GF-D8 (cell line): ENCODE data around the gene PAX2.

ENCODE experiments used
- DNase-seq: peaks from one replicate; lab custom pipeline; 2025; lab: John Stamatoyannopoulos, UW

PAX2 gene

GRCh38 chr10:100755821-100756220 is 10.4 kb downstream of the PAX2 start:
- DNase-seq: no peak

- no peak for DNase-seq
These were observed 13.9 kb downstream of the PAX2 start for GRCh38 chr10:100759331-100759730.

DNA sequence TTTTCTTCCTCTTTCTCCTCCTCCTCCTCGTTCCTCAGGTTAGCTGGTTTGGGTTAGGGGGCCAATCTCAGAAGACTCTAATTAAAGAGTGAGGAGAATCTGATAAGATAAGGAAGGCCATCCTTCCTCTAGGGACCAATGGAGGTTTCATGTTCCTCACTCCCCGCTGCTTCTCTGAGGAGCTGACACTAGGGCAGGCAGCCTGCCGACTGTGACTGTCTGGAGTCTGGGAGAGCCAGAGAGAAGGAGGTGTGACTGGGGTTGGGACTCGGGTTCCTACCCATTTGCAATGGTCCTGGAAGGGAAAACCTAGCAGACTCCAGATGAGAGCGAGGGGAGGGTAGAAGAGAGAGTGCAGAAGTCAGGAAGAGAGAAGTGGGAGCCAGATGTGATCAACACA is 15.3 kb downstream of the PAX2 start:
- DNase-seq: no peak

- DNase-seq: no peak
These were observed 15.8 kb downstream of the PAX2 start for GRCh38 chr10:100761191-100761590.

GRCh38 chr10:100763043-100763747 is 17.8 kb downstream of the PAX2 start:
- DNase-seq: no peak

GRCh38 chr10:100766693-100767421 is 21.5 kb downstream of the PAX2 start:
- DNase-seq: no peak

GRCh38 chr10:100767422-100767775 is 22.0 kb downstream of the PAX2 start:
- DNase-seq: no peak

DNA sequence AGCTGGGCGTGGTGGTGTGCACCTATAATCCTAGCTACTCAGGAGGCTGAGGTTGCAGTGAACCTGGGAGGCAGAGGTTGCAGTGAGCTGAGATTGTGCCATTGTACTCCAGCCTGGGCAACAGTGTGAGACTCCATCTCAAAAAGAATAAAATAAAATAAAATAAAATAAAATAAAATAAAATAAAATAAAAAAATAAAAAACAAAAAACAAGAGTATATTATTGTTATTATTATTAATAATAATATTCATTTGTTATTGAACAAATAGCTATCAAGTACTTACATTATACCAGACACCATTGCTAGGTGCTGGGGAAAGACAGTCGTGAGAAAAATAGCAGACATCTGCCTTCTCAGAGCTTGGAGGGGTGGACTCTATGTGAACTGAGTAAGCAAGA is 24.1 kb downstream of the PAX2 start:
- no peak for DNase-seq

GRCh38 chr10:100773646-100774045 is 28.3 kb downstream of the PAX2 start:
- DNase-seq: no peak

GRCh38 chr10:100774223-100774622 is 28.8 kb downstream of the PAX2 start:
- DNase-seq: no peak

DNA sequence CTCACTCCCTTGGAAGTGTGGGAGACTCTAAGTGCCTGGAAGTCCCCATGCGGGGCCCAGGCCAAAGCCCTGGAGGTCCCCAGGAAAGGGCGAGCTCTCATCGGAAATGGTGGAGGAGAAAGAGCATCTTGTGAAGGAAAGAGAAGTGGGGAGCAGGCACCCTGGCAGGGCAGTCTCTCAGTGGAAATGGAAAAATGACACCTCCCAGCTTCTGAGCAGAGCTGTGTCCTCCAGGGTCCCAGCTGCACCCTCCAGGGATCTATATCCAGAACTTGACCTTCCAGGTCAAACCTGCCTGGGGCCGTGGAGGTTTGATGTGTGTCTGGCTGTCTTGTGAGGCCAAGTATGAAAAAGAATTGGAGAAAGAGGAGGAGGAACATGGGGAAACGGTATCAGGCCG is 29.5 kb downstream of the PAX2 start:
- DNase-seq: no peak

- DNase-seq: no peak
These were observed 30.0 kb downstream of the PAX2 start for GRCh38 chr10:100775386-100775785.

DNA sequence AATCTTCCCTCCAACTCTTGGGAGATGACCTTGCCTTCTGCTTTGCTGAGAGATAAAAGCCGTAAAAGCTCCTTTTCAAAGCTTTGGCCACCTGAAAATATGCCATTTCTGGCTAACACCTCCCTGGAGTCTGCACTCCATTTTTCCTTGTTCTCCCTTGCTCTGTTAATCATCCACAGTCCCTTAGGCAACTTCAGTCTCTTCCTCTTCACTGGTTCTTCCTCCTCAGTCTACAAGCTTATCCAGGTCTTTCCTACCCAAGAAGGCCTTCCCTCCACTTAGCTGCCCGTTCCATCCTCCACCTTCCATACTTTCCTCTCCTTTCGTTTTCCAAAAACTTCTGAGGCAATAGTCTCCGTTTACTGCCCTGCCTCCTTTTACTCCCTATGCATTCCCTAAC is 30.5 kb downstream of the PAX2 start:
- DNase-seq: no peak

GRCh38 chr10:100776671-100777070 is 31.3 kb downstream of the PAX2 start:
- no peak for DNase-seq

- DNase-seq: no peak
These were observed 33.9 kb downstream of the PAX2 start for GRCh38 chr10:100779329-100779728.

DNA sequence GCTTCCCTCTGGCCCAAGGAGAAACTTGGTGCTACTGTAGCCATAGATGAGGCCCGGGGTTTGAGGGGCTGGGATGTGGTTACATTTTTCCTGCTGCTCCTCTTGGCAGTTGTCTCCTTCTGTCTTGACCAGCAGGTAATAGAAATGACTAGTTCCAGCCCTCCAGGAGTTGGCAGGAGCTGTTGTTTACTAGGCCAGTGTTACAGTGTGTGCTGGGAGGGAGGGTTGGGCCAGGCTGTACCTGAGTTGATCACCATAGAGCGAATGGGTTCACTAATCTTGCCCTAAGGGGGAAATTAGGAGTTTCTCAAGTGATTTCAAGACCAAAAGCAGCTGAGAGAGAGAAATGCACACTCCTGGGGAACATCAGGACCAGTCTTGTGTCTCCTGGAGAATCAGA is 34.9 kb downstream of the PAX2 start:
- DNase-seq: no peak

DNA sequence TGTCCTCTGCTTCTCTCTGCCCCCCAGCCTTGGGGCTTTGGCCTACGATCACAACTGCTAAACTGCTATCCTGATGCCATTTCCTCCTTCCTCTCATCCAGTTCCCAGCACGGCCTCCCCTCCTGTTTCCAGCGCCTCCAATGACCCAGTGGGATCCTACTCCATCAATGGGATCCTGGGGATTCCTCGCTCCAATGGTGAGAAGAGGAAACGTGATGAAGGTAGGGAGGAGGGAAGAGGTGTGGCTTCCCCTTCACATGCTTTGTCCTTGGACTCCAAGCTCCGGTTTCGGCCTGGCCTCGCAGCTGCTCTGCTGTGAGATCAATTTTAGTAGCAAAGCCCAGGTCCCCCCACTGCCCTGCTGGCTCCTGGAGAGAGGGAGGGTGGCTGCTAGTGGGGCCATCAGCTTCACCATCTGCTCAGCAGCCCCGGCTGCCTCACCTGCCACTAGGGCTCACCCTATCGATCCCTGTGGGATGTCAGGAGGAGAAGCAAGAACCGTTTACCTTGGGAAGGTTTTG is 35.8 kb downstream of the PAX2 start:
- no peak for DNase-seq

- no peak for DNase-seq
These were observed 37.3 kb downstream of the PAX2 start for GRCh38 chr10:100782461-100783244.

GRCh38 chr10:100784126-100784525 is 38.7 kb downstream of the PAX2 start:
- DNase-seq: no peak

DNA sequence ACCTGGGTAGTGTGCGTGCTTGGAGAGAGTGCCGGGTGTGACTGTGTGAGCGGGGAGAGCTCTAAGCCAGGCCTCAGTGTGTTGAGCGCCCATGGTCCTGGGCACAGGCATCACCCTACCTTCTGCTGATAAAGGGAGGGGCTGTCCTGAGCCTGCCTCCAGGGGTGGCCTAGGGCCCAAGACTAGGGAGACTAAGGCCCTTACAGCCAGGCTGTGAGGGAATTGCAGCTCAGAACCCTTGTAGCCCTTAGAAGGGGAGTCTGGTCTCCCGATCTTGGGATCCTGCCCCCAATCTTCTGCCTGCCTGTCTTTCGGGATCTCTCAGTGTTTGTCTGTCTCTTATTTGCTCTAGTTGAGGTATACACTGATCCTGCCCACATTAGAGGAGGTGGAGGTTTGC is 41.2 kb downstream of the PAX2 start:
- no peak for DNase-seq

GRCh38 chr10:100788002-100788903 is 42.9 kb downstream of the PAX2 start:
- DNase-seq: no peak

DNA sequence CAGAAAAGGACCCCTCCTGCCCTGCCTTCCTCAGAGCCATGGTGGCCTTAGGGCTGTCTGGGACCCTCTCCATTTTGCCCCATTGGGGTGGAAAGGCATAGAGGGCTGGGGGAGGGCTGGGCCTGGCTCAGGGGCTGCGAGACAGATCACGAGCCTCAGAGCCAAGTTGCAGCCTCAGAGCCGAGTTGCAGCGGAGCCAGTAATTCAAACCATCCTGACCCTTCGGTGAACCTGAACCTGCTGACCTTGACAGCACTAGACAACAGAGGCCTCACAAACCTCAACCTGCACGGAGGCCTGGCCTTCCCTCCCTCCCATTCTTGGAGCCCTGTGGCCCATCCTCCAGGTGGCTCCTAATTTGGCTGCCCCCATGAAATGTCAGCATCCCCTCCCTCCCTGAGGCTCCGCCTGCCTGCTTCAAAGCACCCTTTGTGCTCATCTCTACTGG is 45.4 kb downstream of the PAX2 start:
- no peak for DNase-seq
